GM10266 (cell line): ENCODE data around the gene CPEB3.
"Not testable (repeated sequence)": the region's sequence is repeated elsewhere in the genome, so short reads cannot be mapped to it uniquely, and the experiment has no call there.

Experiments used
- DNase-seq: peaks from one replicate; pipeline ENCODE4 v3.0.0; 2012; ENCODE audit errors: extremely low spot score
- CTCF ChIP-seq: IDR thresholded peaks from 2 replicates; pipeline ENCODE4 v1.5.1; 2012; ENCODE audit warnings: mild to moderate bottlenecking, low read depth; ENCODE audit not compliant: control insufficient read depth, insufficient read depth; ENCODE audit errors: missing control alignments

The CPEB3 gene

DNA sequence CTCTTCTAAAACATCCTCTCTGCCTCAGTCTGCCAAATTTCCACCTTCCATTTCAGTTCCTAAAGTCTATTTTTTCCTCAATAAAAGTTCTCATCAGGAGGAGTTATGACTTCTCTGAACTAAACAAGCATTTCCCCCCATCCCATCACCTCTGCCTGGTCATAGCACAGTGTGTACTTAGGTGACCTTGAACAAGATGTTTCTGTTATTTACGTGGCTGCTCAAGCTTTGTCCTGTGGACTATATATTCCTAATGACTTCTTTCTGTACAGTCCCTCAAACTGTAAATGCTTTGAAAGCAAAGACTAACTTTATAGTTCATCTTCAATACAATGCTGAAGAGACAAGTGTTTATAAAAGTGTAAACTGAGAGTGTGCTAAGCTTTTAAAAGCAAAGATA, 166.9 kb downstream of the CPEB3 start:
- no peak for TF ChIP-seq CTCF
- DNase-seq, result no peak

- TF ChIP-seq CTCF, result no peak
- no peak for DNase-seq
These were observed 167.9 kb downstream of the CPEB3 start for GRCh38 chr10:92122941-92123450.

DNA sequence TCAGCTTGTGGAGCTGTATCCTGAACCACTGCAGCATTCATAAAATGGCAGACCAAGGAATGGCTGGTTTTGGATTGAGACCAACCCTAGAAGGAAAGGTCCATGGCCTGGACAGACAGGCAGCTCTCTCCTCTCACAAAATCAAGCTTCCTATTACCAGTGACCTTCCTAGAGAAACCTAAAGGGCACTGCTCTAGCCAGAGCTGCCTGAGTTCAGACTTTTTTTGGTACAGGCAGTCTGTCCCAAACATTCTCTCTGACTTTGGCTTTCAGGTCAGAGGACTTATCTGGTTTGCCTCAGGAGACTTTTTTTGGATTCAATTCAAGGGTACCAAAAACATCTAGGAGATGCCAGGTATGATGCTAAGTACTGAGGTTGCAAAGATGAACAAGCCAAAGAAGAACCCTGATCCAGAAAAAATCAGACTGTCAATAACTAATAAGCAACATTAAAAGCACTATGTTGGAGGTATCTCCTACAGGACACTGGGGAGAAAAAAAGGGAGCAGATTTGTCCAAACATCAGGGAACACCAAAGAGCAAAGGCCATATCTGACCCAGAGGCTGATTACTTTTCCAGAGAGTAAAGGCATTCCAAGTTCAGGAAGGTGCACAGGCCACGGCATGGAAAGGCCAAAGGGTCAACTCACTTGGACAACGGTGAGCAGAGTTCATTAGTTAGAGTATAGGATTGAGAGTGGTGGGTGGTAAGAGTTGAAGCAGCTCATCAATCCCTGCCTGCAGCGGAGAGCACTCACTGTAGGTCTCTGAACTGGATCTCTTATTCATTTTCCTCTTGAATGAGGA, 169.0 kb downstream of the CPEB3 start:
- no peak for TF ChIP-seq CTCF
- no peak for DNase-seq

DNA sequence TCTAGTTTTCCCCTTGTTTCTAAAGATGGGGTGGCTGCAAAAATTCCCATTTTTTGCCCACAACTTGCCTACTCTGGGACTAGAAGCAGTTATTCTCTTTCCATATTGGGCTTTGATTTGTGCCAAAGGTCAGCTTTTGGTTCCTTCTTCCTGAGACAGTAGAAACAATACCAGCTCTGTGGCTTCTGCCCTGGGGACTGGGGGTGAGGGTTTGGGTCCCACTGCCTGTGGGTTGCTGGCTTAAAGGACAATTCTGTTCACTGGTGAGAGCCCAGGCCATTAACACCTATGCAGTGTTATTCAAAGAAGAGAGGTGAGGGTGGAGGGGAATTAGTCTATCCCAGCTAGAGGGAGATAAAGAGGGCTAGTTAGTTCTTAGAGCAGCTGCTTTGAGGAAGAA, 171.5 kb downstream of the CPEB3 start:
- TF ChIP-seq CTCF, result no peak

GRCh38 chr10:92114917-92115316, 176.0 kb downstream of the CPEB3 start:
- not testable (repeated sequence) for DNase-seq

More for the DNA sequence above, 171.5 kb downstream of the CPEB3 start:
- DNase-seq, result no peak

GRCh38 chr10:92113911-92114600, 176.8 kb downstream of the CPEB3 start:
- TF ChIP-seq CTCF, result no peak
- DNase-seq, result no peak

GRCh38 chr10:92112462-92112861, 178.4 kb downstream of the CPEB3 start:
- no peak for DNase-seq

More at GRCh38 chr10:92112462-92112861, 178.4 kb downstream of the CPEB3 start:
- no peak for TF ChIP-seq CTCF
